HG02973 (cell line): Measurements from ENCODE around the gene PCDHGB4.
"Not testable (repeated sequence)": the region's sequence is repeated elsewhere in the genome, so short reads cannot be mapped to it uniquely, and the experiment has no call there.

Source experiments
- ATAC-seq: cut with Tn5 transposase; IDR thresholded peaks from one replicate; pipeline ENCODE4 v1.9.1; 2021; ENCODE audit warnings: moderate library complexity; ENCODE audit not compliant: unreplicated experiment

PCDHGB4 gene

GRCh38 chr5:141387557-141388311 is at the start of gene PCDHGB4:
PCDHGB4 (plus strand) TSS chr5:141387698; CDS start chr5:141387885, 187 bp downstream.
- peak; percentile 89 for ATAC-seq

DNA sequence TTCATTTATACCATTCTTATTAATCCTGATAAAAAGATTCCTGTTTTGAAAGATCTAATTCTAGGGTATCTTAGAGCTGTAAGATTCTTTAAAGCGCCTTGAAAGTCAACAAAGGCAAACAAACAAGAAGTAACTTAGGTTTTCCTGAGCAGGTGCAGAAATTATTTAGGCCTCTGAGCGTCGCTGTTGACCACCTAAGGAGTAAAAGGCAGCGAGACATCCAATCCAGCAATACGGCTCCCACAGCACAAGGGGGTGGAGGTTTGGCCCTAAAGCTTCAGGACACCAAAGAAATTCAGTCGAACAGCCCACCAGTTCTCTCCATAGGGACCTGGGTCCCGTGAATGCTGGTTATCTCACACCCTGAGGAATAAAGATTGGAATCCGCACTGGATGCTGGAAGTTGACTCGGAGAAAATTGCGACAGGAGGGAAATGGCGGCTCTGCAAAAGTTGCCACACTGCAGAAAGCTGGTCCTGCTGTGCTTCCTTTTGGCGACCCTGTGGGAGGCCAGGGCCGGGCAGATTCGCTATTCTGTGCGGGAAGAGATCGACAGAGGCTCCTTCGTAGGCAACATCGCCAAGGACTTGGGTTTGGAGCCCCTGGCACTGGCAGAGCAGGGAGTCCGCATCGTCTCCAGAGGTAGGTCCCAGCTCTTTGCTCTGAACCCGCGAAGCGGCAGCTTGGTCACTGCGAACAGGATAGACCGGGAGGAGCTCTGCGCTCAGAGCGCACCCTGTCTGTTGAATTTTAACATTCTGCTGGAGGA is 48.8 kb upstream of the PCDHGB4 start, which contains the start of gene PCDHGA2:
Gene PCDHGA2, plus strand, starts transcription at position 223 of the 769 bp plus-strand sequence.
- peak; percentile 60 for ATAC-seq

DNA sequence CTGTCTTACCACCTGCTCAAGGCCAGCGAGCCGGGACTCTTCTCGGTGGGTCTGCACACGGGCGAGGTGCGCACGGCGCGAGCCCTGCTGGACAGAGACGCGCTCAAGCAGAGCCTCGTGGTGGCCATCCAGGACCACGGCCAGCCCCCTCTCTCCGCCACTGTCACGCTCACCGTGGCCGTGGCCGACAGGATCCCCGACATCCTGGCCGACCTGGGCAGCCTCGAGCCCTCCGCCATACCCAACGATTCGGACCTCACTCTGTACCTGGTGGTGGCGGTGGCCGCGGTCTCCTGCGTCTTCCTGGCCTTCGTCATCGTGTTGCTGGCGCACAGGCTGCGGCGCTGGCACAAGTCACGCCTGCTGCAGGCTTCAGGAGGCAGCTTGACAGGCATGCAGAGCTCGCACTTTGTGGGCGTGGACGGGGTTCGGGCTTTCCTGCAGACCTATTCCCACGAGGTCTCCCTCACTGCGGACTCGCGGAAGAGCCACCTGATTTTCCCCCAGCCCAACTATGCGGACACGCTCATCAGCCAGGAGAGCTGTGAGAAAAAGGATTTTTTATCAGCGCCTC is 46.6 kb upstream of the PCDHGB4 start:
- ATAC-seq = not testable (repeated sequence)

DNA sequence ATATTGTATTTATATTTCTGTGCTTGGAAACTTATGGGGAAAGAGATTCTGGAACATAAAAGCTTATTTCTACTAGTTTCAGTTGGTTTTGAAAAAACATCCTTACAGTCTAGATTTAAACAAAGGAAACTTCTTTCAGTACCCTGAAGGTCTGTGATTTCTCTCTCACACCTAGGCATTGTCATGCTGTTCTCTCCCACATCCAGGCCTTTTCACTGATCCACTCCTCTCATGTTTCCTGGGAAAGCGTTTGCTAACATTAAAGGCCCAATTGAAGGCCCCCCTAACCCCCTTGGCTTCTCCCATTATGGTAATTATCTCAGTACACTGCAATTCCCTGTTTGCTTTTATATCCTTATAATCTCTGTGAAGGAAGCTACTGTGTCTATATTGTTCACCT is 44.7 kb upstream of the PCDHGB4 start:
- ATAC-seq = no peak

DNA sequence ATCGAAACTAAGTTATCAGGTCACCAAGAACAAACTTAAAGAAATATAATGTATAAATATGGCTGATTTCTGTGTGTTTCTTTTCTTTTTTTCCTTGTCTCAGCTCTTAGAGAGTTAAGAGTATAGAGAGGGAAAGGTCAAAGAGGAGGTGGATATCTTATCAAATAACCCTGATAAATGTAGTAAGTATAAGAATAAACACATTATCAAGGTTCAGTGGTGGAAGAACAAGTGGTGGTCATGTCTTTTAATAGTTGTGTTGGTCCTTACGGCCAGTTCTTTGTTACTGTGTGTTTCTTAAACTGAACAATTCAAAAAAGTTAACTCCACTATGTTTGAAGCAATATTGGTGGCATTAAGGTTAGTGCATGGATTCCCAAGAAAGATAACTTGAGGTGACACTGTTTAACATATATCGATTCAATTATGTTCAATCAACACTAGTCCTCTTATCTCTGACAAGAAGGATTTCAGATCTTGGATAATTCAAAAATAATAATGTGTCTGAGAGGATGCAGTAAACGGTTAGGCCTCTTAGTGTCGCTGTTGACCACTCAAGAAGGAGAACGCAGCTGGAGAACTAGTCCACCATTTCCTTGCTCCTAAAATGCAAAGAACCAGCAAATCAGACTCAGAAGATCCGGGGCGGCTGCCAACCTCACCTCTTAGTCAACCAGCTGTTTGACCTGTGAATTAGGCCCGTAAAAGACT is 44.1 kb upstream of the PCDHGB4 start, which contains the start of gene PCDHGA3:
Gene PCDHGA3, plus strand, starts transcription at position 588 of the 711 bp plus-strand sequence. CDS start 205 bp downstream, outside the sequence.
- ATAC-seq = no peak

DNA sequence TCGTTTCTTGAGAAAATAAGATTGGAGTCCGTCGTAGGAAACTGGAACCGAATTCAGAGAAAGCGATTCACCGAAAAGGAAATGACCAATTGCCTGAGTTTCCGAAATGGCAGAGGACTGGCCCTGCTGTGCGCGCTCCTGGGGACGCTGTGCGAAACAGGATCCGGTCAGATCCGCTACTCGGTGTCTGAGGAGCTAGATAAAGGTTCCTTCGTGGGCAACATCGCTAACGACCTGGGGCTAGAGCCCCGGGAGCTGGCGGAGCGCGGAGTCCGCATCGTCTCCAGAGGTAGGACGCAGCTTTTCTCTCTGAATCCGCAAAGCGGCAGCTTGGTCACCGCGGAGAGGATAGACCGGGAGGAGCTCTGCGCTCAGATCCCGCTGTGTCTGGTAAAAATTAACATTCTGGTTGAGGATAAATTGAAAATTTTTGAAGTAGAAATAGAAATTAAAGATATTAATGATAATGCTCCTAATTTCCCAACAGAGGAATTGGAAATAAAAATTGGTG is 43.5 kb upstream of the PCDHGB4 start:
- no peak for ATAC-seq

DNA sequence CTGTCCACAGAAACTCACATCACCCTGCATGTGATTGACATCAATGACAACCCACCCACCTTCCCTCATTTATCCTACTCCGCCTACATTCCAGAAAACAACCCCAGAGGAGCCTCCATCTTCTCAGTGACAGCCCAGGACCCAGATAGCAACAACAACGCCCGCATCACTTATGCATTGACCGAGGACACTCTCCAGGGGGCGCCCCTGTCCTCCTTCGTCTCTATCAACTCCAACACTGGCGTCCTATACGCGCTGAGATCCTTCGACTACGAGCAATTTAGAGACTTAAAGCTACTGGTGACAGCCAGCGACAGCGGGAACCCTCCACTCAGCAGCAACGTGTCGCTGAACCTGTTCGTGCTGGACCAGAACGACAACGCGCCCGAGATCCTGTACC is 42.2 kb upstream of the PCDHGB4 start:
- ATAC-seq = no peak

DNA sequence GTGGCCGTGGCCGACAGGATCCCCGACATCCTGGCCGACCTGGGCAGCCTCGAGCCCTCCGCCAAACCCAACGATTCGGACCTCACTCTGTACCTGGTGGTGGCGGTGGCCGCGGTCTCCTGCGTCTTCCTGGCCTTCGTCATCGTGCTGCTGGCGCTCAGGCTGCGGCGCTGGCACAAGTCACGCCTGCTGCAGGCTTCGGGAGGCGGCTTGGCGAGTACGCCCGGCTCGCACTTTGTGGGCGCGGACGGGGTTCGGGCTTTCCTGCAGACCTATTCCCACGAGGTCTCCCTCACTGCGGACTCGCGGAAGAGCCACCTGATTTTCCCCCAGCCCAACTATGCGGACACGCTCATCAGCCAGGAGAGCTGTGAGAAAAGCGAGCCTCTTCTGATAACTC is 41.5 kb upstream of the PCDHGB4 start:
- not testable (repeated sequence) for ATAC-seq

- ATAC-seq = peak; percentile 63
These were observed 37.4 kb upstream of the PCDHGB4 start, which contains the start of gene PCDHGB1 for GRCh38 chr5:141349917-141350619. PCDHGB1 (plus strand) TSS chr5:141350099; CDS start chr5:141350261, 162 bp downstream.

DNA sequence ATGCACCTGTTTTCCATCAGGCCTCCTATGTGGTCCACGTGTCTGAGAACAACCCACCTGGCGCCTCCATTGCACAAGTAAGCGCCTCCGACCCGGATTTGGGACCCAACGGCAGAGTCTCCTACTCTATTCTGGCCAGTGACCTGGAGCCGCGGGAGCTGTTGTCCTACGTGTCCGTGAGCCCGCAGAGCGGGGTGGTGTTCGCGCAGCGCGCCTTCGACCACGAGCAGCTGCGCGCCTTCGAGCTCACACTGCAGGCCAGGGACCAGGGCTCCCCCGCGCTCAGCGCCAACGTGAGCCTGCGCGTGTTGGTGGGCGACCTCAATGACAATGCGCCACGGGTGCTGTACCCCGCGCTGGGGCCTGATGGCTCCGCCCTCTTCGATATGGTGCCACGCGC is 35.9 kb upstream of the PCDHGB4 start:
- ATAC-seq = no peak

- no peak for ATAC-seq
These were observed 32.5 kb upstream of the PCDHGB4 start, which contains the start of gene PCDHGA4 for GRCh38 chr5:141354900-141355469. PCDHGA4 (plus strand) TSS chr5:141355021; CDS start chr5:141355108, 87 bp downstream.

GRCh38 chr5:141355641-141356040 is 31.9 kb upstream of the PCDHGB4 start:
- no peak for ATAC-seq

- no peak for ATAC-seq
These were observed 31.4 kb upstream of the PCDHGB4 start for GRCh38 chr5:141356133-141356532.

GRCh38 chr5:141356950-141357349 is 30.5 kb upstream of the PCDHGB4 start:
- ATAC-seq = no peak

GRCh38 chr5:141359790-141360426 is 27.6 kb upstream of the PCDHGB4 start, which contains the start of gene PCDHGB2:
PCDHGB2 (plus strand) TSS chr5:141359994; CDS start chr5:141360136, 142 bp downstream.
- no peak for ATAC-seq

- ATAC-seq = no peak
These were observed 26.8 kb upstream of the PCDHGB4 start for GRCh38 chr5:141360685-141361084.

- no peak for ATAC-seq
These were observed 24.8 kb upstream of the PCDHGB4 start for GRCh38 chr5:141362719-141363118.

DNA sequence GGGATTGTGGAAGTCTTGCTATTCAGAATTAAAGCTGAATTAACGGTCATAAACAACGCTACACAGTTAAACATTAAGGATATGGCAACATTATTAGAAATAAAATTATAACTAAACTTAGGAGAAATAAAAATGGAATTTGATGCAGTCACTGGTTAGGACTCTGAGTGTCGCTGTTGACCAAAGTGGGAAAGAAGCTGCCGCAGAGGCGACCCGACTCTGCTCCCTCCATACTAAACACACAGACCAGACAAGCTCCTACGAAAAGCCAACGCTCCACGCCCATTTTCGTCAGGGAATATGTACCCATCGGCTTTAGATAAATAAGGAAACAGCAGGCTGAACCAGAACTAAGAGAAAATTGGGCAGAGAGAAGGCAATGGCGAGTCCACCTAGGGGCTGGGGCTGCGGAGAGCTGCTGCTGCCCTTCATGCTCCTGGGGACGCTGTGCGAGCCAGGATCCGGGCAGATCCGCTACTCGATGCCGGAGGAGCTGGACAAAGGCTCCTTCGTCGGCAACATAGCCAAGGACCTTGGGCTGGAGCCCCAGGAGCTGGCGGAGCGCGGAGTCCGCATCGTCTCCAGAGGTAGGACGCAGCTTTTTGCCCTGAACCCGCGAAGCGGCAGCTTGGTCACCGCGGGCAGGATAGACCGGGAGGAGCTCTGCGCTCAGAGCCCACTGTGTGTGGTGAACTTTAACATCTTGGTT is 23.4 kb upstream of the PCDHGB4 start, which contains the start of gene PCDHGA5:
Gene PCDHGA5, plus strand, starts transcription at position 211 of the 709 bp plus-strand sequence. Its CDS starts 169 bp downstream, at position 380.
- no peak for ATAC-seq
